Measurements from ENCODE around the gene GDPD5.

DNA sequence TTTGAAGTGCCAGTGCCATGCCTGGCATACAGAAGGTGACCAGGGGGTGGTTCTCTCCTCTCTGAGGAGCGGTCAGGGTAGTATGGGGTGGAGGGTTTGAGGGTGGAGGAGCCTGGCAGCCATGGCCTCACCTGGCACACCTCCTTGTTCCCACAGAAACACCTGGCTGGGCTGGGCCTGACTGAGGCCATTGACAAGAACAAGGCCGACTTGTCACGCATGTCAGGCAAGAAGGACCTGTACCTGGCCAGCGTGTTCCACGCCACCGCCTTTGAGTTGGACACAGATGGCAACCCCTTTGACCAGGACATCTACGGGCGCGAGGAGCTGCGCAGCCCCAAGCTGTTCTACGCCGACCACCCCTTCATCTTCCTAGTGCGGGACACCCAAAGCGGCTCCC, 45.9 kb upstream of the GDPD5 start:
- TF ChIP-seq, protein P1, sequence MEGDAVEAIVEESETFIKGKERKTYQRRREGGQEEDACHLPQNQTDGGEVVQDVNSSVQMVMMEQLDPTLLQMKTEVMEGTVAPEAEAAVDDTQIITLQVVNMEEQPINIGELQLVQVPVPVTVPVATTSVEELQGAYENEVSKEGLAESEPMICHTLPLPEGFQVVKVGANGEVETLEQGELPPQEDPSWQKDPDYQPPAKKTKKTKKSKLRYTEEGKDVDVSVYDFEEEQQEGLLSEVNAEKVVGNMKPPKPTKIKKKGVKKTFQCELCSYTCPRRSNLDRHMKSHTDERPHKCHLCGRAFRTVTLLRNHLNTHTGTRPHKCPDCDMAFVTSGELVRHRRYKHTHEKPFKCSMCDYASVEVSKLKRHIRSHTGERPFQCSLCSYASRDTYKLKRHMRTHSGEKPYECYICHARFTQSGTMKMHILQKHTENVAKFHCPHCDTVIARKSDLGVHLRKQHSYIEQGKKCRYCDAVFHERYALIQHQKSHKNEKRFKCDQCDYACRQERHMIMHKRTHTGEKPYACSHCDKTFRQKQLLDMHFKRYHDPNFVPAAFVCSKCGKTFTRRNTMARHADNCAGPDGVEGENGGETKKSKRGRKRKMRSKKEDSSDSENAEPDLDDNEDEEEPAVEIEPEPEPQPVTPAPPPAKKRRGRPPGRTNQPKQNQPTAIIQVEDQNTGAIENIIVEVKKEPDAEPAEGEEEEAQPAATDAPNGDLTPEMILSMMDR (IDR thresholded peaks at IDR 0.05) = no peak
- no peak for TF ChIP-seq POLR2A (IDR thresholded peaks at IDR 0.05)

Measured in uterus (tissue), 2 donors.